Measurements from ENCODE around the gene ZNF280C. TPM values are rescaled to one million over a fixed set of nuclear protein-coding genes. Genes with fewer than 3 reads are reported as not detected.
A peak's percentile ranks its signal among the peaks of the same experiment; 100 is the strongest.

Gene ZNF280C
- total RNA-seq, 2 experiments from 2014 or later, result 5.7 to 10.8 TPM

DNA sequence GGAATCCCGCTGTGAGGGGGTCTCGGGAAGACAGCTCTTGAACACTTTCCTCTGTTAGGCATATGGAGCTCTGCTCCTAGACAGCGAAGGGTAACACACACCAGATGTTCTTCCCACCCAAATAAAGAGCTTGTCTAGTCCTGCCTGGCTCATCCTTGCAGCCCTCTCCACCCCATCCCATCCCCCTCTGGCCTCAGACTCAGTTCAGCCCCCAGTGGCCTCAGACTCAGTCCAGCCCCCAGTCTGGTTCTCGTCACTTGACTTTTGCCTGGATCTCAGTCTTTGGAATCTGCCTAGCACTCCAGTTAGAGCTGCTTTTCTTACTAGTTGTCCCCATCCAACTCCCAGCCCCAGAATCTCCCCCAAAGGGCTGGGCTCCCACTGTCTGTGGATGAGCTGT is 82.0 kb downstream of the ZNF280C start:
- Histone ChIP-seq H3K4me2 (ENCODE audit: low read length) (no peak overlapping the region), H3K4me3 (ENCODE audit: low read depth, low read length, poor library complexity, severe bottlenecking) (no peak overlapping the region), H3K27ac (ENCODE audit: low read depth, low read length, poor library complexity, severe bottlenecking) (no peak overlapping the region), H2AFZ (ENCODE audit: low read length) (no peak overlapping the region), H4K20me1 (ENCODE audit: insufficient read depth, low read length) (no peaks in the 10 kb centered on the region), H3K36me3 (ENCODE audit: insufficient read depth, low read length) (no peaks in the 10 kb centered on the region), H3K79me2 (ENCODE audit: insufficient read depth, low read depth, low read length) (no peaks in the 10 kb centered on the region), H3K9me2 (ENCODE audit: insufficient read depth, low read length) (no peaks in the 10 kb centered on the region), H3K9me3 (ENCODE audit: low read length) (no peaks in the 10 kb centered on the region), H3K4me1 (ENCODE audit: insufficient read depth, low read length, poor library complexity, severe bottlenecking) (peaks cover 32% of the 10 kb centered on the region)
- POLR2A ChIA-PET, result interaction anchor here (1.0 to 1.6 kb wide), 4 partner anchors 16 to 44 kb away, joined by 3 to 8 read pairs (median 4); no protein-coding TSS in a partner anchor
- intact Hi-C loops (cut with micrococcal nuclease; ENCODE audit: unreplicated experiment), result no loop called here
- no TSS peak for BruUV-seq (replicated peaks)
- no peak for DNase-seq (ENCODE audit: low spot score)
- CTCF ChIA-PET (ENCODE audit: unreplicated experiment), result interaction anchor here (0.6 kb wide), 1 partner anchor 10 kb away, joined by 3 read pairs; no protein-coding TSS in a partner anchor
- TF ChIP-seq, protein P1, sequence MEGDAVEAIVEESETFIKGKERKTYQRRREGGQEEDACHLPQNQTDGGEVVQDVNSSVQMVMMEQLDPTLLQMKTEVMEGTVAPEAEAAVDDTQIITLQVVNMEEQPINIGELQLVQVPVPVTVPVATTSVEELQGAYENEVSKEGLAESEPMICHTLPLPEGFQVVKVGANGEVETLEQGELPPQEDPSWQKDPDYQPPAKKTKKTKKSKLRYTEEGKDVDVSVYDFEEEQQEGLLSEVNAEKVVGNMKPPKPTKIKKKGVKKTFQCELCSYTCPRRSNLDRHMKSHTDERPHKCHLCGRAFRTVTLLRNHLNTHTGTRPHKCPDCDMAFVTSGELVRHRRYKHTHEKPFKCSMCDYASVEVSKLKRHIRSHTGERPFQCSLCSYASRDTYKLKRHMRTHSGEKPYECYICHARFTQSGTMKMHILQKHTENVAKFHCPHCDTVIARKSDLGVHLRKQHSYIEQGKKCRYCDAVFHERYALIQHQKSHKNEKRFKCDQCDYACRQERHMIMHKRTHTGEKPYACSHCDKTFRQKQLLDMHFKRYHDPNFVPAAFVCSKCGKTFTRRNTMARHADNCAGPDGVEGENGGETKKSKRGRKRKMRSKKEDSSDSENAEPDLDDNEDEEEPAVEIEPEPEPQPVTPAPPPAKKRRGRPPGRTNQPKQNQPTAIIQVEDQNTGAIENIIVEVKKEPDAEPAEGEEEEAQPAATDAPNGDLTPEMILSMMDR (conservative IDR thresholded peaks at IDR 0.05; ENCODE audit: low read length), result no peak
- TF ChIP-seq EZH2phosphoT487 (IDR thresholded peaks at IDR 0.05; ENCODE audit: borderline replicate concordance, low read depth, low read length), result no peak

DNA sequence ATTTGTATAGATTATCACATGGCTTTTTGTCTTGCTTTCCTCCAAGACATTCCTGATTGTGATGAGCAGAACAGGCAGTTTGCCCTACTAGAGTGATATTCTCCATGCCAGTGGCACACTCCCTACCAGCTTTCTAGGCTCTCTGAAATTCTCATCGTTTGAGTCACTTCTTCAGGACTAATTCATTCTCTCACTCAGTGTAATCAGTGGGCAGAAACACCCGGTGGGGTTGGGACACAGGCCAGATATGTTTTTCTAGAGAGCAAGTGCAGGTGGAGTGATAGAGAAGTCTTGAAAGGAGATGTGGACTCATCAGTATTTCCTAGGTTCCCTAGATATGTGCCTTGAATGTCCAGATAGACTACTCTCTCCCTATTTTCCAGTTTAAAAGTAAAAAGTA is 83.8 kb downstream of the ZNF280C start:
- TF ChIP-seq, protein P1 (conservative IDR thresholded peaks at IDR 0.05; ENCODE audit: low read length), result no peak
- TF ChIP-seq EZH2phosphoT487 (IDR thresholded peaks at IDR 0.05; ENCODE audit: borderline replicate concordance, low read depth, low read length), result no peak
- H3K9me3 ChIP-seq (ENCODE audit: low read length), result no peaks in the 10 kb centered on the region
- CTCF ChIA-PET (ENCODE audit: unreplicated experiment), result no interaction called here

DNA sequence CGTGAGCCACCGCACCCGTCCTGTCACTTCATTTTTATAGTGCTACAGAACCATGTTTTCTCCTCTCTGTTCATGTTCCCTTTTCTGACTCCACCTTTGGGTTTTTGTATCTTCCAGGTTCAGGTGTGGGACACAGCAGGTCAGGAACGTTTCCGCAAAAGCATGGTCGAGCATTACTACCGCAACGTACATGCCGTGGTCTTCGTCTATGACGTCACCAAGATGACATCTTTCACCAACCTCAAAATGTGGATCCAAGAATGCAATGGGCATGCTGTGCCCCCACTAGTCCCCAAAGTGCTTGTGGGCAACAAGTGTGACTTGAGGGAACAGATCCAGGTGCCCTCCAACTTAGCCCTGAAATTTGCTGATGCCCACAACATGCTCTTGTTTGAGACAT is 84.5 kb downstream of the ZNF280C start:
- no peaks in the 10 kb centered on the region for H3K79me2 ChIP-seq (ENCODE audit: insufficient read depth, low read depth, low read length)
- no peaks in the 10 kb centered on the region for H3K9me3 ChIP-seq (ENCODE audit: low read length)
- no peak overlapping the region for H3K4me3 ChIP-seq (ENCODE audit: low read depth, low read length, poor library complexity, severe bottlenecking)
- POLR2A ChIA-PET, result no interaction called here
- no peak for DNase-seq (ENCODE audit: low spot score)
- H3K4me2 ChIP-seq (ENCODE audit: low read length), result peak overlapping the region; percentile 40; the same call in 1 of the 2 replicates
- BruUV-seq (replicated peaks), result no TSS peak
- no peak overlapping the region; the same call in 1 of the 2 replicates for H2AFZ ChIP-seq (ENCODE audit: low read length)
- H4K20me1 ChIP-seq (ENCODE audit: insufficient read depth, low read length), result no peaks in the 10 kb centered on the region
- peaks cover 32% of the 10 kb centered on the region for H3K4me1 ChIP-seq (ENCODE audit: insufficient read depth, low read length, poor library complexity, severe bottlenecking)
- no peaks in the 10 kb centered on the region for H3K36me3 ChIP-seq (ENCODE audit: insufficient read depth, low read length)
- no peak overlapping the region for H3K27ac ChIP-seq (ENCODE audit: low read depth, low read length, poor library complexity, severe bottlenecking)
- intact Hi-C loops (cut with micrococcal nuclease; ENCODE audit: unreplicated experiment), result no loop called here
- TF ChIP-seq, protein P1 (conservative IDR thresholded peaks at IDR 0.05; ENCODE audit: low read length), result no peak
- TF ChIP-seq EZH2phosphoT487 (IDR thresholded peaks at IDR 0.05; ENCODE audit: borderline replicate concordance, low read depth, low read length), result no peak
- CTCF ChIA-PET (ENCODE audit: unreplicated experiment), result no interaction called here
- no peaks in the 10 kb centered on the region for H3K9me2 ChIP-seq (ENCODE audit: insufficient read depth, low read length)

More for the DNA sequence above, 83.8 kb downstream of the ZNF280C start:
- no peak overlapping the region for H3K27ac ChIP-seq (ENCODE audit: low read depth, low read length, poor library complexity, severe bottlenecking)
- peaks cover 32% of the 10 kb centered on the region for H3K4me1 ChIP-seq (ENCODE audit: insufficient read depth, low read length, poor library complexity, severe bottlenecking)
- H3K9me2 ChIP-seq (ENCODE audit: insufficient read depth, low read length), result no peaks in the 10 kb centered on the region
- H3K79me2 ChIP-seq (ENCODE audit: insufficient read depth, low read depth, low read length), result no peaks in the 10 kb centered on the region
- POLR2A ChIA-PET, result no interaction called here
- no peaks in the 10 kb centered on the region for H3K36me3 ChIP-seq (ENCODE audit: insufficient read depth, low read length)
- intact Hi-C loops (cut with micrococcal nuclease; ENCODE audit: unreplicated experiment), result no loop called here
- no peak overlapping the region for H2AFZ ChIP-seq (ENCODE audit: low read length)
- 0 out of 2 replicates have a peak overlapping the region, but pooled peaks have one; percentile 40 for H3K4me2 ChIP-seq (ENCODE audit: low read length)
- H3K4me3 ChIP-seq (ENCODE audit: low read depth, low read length, poor library complexity, severe bottlenecking), result no peak overlapping the region
- no TSS peak for BruUV-seq (replicated peaks)
- DNase-seq (ENCODE audit: low spot score), result no peak
- H4K20me1 ChIP-seq (ENCODE audit: insufficient read depth, low read length), result no peaks in the 10 kb centered on the region

All from OCI-LY7 (cell line).